Measurements from ENCODE around the gene TRPC1. TPM values are rescaled to one million over a fixed set of nuclear protein-coding genes. Genes with fewer than 3 reads are reported as not detected.

Gene TRPC1
- total RNA-seq, 1 donor from 2014 or later, result 3.9 TPM

DNA sequence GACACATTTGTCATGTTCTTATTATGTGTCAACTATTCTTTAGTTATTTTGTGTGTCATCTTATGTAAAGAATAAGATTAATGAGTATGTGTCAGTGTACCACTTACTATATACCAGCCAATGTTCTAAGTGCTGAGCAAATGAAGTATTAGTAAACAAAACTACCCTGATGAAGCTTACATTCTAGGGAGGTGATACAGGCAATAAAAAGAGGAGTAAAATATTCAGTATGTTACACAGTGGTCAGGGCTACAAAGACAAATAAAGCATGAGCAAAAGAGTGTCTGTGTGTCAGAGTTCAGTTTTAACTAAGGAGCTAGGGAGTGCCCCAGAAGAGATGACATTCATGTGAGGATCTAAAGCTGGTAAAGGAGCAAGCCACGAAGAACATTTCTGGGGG, 79.1 kb downstream of the TRPC1 start:
- peak; percentile 2 for DNase-seq (ENCODE audit: low read depth)
- Histone ChIP-seq H3K4me3 (ENCODE audit: low read depth, low read length) (no peak overlapping the region), H3K36me3 (ENCODE audit: control insufficient read depth, insufficient read depth, low read length) (no peaks in the 10 kb centered on the region), H3K27me3 (ENCODE audit: control insufficient read depth, insufficient read depth, low read length) (no peaks in the 10 kb centered on the region)
- TF ChIP-seq, protein P1, sequence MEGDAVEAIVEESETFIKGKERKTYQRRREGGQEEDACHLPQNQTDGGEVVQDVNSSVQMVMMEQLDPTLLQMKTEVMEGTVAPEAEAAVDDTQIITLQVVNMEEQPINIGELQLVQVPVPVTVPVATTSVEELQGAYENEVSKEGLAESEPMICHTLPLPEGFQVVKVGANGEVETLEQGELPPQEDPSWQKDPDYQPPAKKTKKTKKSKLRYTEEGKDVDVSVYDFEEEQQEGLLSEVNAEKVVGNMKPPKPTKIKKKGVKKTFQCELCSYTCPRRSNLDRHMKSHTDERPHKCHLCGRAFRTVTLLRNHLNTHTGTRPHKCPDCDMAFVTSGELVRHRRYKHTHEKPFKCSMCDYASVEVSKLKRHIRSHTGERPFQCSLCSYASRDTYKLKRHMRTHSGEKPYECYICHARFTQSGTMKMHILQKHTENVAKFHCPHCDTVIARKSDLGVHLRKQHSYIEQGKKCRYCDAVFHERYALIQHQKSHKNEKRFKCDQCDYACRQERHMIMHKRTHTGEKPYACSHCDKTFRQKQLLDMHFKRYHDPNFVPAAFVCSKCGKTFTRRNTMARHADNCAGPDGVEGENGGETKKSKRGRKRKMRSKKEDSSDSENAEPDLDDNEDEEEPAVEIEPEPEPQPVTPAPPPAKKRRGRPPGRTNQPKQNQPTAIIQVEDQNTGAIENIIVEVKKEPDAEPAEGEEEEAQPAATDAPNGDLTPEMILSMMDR (IDR thresholded peaks at IDR 0.05; ENCODE audit: insufficient read depth, low read length, severe bottlenecking), result no peak
- no peak for FAIRE-seq

DNA sequence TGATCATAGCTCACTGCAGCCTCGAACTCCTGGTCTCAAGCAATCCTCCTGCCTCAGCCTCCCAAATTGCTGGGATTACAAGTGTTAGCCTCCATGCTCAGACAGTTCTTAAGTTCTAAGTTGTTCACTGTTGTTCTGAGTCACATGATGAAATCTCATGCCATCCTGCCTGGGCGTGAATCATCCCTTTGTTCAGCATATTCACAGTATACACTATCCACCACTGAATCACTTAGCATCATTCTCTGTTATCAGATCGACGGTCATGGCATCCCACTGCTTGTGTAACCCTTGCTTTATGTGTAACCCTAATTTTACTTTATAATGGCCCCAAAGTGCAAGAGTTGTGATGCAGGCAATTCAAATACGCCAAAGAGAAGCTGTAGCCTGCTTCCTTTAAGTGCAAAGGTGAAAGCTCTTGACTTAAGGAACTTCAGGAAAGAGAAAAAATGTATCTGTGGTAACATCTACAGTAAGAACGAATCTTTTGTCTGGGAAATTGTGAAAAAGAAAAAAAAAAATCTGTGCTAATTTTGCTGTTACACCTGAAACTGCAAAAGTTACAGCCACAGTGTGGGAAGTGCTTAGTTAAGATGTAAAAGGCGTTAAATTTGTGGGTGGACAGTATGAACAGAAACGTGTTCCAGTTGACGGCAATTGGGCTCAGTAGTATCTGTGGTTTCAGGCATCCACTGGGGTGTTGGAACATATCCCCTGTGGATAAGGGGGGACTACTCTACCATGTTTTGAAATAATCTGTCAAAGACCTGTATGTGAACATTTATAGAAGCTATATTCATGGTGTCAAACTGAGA, 84.5 kb downstream of the TRPC1 start:
- FAIRE-seq, result peak; percentile 28
- TF ChIP-seq, protein P1 (IDR thresholded peaks at IDR 0.05; ENCODE audit: insufficient read depth, low read length, severe bottlenecking), result no peak
- Histone ChIP-seq H3K27me3 (ENCODE audit: control insufficient read depth, insufficient read depth, low read length) (no peaks in the 10 kb centered on the region), H3K36me3 (ENCODE audit: control insufficient read depth, insufficient read depth, low read length) (no peaks in the 10 kb centered on the region), H3K4me3 (ENCODE audit: low read depth, low read length) (no peak overlapping the region)
- peak; percentile 95 for DNase-seq (ENCODE audit: low read depth)

DNA sequence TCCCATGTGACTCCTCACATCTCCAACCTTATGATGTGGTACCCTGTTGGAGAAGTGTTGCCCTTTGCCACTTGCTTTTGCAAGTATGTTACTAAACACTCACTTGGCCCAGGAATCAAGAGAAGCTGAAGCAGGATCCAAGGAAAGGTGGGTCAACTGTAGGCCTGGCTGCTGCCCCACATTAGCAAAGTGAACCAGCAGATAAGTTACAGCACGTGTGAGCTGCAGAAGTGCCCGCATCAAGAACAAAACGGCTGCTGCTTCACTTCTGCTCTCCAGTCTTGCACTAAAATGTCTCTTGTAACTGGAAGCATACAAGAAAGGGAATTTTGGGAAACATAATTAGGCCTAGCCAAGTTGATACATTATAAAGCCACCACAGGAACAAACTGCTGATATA, 85.4 kb downstream of the TRPC1 start:
- DNase-seq (ENCODE audit: low read depth), result no peak
- FAIRE-seq, result no peak
- no peaks in the 10 kb centered on the region for H3K27me3 ChIP-seq (ENCODE audit: control insufficient read depth, insufficient read depth, low read length)
- H3K4me3 ChIP-seq (ENCODE audit: low read depth, low read length), result no peak overlapping the region
- TF ChIP-seq, protein P1 (IDR thresholded peaks at IDR 0.05; ENCODE audit: insufficient read depth, low read length, severe bottlenecking), result no peak
- H3K36me3 ChIP-seq (ENCODE audit: control insufficient read depth, insufficient read depth, low read length), result no peaks in the 10 kb centered on the region

DNA sequence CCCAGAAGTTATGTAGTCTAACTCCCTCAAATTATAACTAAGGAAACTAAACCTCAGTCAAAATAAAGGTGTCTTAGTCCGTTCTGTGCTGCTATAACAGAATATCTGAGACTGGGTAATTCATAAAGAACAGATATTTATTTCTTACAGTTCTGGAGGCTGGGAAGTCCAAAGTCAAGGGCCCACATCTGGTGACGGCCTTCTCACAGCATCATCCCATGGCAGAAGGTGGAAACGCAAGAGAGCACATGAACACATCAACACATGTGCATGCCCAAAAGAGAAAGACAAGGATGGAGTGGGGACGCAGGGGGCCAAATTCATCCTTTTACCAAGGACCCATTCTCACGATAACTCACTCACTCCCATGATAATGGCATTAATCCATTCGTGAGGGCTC, 92.0 kb downstream of the TRPC1 start:
- H3K27me3 ChIP-seq (ENCODE audit: control insufficient read depth, insufficient read depth, low read length), result no peaks in the 10 kb centered on the region
- TF ChIP-seq, protein P1 (IDR thresholded peaks at IDR 0.05; ENCODE audit: insufficient read depth, low read length, severe bottlenecking), result no peak
- no peak overlapping the region for H3K4me3 ChIP-seq (ENCODE audit: low read depth, low read length)
- DNase-seq (ENCODE audit: low read depth) (no peak), FAIRE-seq (no peak)
- no peaks in the 10 kb centered on the region for H3K36me3 ChIP-seq (ENCODE audit: control insufficient read depth, insufficient read depth, low read length)

DNA sequence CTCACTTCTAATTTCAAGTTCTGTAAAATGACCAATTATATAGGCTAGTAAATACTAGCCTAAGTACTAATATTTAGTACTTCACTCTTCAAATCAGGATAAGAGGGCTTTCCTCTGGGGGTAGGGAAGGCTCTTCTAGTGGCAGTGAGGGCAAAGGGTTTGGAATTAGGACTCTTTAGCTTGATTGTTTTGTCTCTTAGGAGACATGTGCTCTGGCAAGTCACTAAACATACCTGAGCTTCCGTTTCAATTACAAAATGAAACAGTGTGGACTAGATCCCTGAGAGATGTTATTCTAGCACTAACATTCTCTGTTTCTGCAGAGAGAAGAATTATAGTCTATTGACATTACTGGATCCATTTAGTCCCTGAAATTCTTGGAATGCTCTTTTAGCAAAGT, 93.5 kb downstream of the TRPC1 start:
- no peak overlapping the region for H3K4me3 ChIP-seq (ENCODE audit: low read depth, low read length)
- no peak for DNase-seq (ENCODE audit: low read depth)
- TF ChIP-seq, protein P1 (IDR thresholded peaks at IDR 0.05; ENCODE audit: insufficient read depth, low read length, severe bottlenecking), result no peak
- H3K36me3 ChIP-seq (ENCODE audit: control insufficient read depth, insufficient read depth, low read length), result no peaks in the 10 kb centered on the region
- H3K27me3 ChIP-seq (ENCODE audit: control insufficient read depth, insufficient read depth, low read length), result no peaks in the 10 kb centered on the region
- no peak for FAIRE-seq

DNA sequence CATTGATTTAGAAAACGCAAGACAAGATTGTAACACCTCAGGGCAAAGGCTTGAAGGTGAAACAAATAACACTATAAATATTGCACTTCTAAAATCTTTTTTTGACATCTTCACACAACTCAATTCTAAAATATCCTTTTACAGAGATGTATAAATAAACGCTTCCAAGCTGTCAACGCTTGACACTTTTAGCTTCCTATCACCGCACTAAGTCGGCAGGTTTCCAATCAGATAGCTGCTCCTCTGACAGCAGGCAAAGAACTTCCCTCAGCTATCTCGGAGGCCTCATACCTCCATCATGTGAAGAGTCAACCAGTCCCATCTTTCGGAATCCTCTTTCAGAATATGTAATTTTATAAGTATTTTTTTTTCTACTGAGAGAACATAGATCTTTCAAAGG, 94.1 kb downstream of the TRPC1 start:
- Histone ChIP-seq H3K27me3 (ENCODE audit: control insufficient read depth, insufficient read depth, low read length) (no peaks in the 10 kb centered on the region), H3K36me3 (ENCODE audit: control insufficient read depth, insufficient read depth, low read length) (no peaks in the 10 kb centered on the region), H3K4me3 (ENCODE audit: low read depth, low read length) (no peak overlapping the region)
- FAIRE-seq (no peak), DNase-seq (ENCODE audit: low read depth) (no peak)
- TF ChIP-seq, protein P1 (IDR thresholded peaks at IDR 0.05; ENCODE audit: insufficient read depth, low read length, severe bottlenecking), result no peak

Measured in bronchial epithelial cell (primary cell).